ENCODE data around the gene PTPRN2.

GRCh38 chr7:158240801-158241200 lies 346.8 kb downstream of the PTPRN2 start:
- TF ChIP-seq EZH2 (IDR thresholded peaks at IDR 0.05), result no peak
- no peak for TF ChIP-seq ZNF274 (IDR thresholded peaks at IDR 0.05; ENCODE audit: low read depth, low read length)
- TF ChIP-seq REST (IDR thresholded peaks at IDR 0.05; ENCODE audit: low read depth), result no peak
- TF ChIP-seq CTCF (IDR thresholded peaks at IDR 0.05 in 2 of 3, conservative IDR thresholded peaks at IDR 0.05 in 1 of 3; ENCODE audit: borderline replicate concordance in 1 of 3, insufficient read depth in 1 of 3, low read depth in 2 of 3, low read length in 2 of 3), result no peak
- TF ChIP-seq RAD21 (IDR thresholded peaks at IDR 0.05; ENCODE audit: low read depth), result no peak
